Stimulated activated CD4-positive, alpha-beta T cell treated with anti-CD3 and anti-CD28 coated beads, Interleukin-12 subunit alpha, Interleukin-12 subunit beta, amount 100 ng/mL, for 48 hours (primary cell): Measurements from ENCODE around the gene MAB21L2.

ENCODE experiments used
- DNase-seq, 3 donors: peaks; one replicate each; pipeline ENCODE4 v3.0.0-alpha.2; 2020; ENCODE audit warnings: low read depth in 2 of 3, low spot score in 1 of 3

The MAB21L2 gene

DNA sequence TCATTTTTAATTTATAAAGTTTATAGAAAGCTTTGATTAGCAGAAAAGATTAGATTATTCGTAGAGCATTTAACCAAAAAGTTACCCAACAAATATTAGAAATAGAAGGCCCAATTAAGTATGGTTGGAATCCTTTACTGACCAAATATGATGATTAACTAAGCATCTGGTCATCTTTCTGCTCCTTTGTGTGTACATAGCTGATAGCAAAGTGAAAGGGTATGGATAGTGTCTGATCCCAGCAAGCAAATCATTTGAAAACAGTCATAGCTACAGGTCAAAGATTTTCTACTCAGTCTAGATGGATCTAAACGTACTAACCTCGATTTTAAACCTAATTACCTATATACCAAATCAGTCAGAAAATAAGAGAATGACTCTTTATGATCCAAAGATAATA is 7.3 kb upstream of the MAB21L2 start:
- DNase-seq = no peak

DNA sequence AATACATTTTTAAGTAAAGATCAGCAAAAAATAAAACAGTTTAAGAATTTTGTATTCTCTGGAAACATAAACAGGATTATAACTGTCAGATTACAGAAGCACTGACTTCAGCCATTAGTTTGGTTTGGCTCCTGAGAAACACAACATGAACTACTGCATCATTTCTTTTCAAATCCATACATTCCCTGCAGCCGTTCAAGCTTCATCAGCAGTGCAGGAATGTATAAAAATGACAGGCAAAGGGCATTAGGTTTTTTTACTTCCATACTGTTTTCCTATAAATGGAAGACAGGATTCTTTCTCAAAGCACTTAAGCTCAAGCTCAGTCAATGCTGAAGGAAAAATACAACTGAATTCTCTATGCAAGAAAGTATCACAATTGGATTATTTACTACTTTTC is 4.2 kb upstream of the MAB21L2 start:
- no peak for DNase-seq

DNA sequence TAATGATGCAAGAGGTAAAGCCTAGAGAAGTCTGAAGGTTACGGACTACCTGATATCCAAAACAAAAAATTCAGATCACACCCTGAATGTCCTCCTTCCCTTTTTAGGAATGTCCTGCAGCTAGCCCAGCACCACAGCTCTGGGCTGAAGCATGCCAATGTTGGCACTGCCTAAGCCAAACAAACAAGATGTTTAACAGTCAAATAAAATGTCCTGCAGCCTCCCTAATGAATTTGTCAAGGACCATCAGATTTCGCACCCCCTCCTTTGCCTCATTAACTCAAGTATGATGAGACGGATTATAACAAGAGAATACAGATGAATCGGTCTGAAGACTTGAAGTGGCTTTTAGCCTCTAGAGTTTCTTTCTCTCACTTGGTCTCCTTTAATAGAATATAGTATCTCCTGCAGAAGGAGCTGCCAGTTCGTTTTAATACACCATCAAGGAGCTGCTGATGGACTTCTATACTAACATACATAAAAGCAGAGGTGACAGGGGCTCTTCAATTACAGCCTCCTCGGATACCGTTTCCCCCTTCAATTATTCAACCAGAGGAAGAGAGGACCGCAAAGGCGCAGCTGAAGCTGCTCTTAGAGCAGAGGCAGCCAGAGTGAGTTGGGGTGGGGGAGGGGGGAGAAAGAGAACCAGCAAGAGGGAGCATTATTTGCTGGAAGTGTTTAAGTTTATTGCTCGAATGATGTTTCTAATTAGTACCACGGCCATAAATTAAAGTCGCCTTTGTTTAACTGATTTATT is 3.0 kb upstream of the MAB21L2 start:
- no peak for DNase-seq

DNA sequence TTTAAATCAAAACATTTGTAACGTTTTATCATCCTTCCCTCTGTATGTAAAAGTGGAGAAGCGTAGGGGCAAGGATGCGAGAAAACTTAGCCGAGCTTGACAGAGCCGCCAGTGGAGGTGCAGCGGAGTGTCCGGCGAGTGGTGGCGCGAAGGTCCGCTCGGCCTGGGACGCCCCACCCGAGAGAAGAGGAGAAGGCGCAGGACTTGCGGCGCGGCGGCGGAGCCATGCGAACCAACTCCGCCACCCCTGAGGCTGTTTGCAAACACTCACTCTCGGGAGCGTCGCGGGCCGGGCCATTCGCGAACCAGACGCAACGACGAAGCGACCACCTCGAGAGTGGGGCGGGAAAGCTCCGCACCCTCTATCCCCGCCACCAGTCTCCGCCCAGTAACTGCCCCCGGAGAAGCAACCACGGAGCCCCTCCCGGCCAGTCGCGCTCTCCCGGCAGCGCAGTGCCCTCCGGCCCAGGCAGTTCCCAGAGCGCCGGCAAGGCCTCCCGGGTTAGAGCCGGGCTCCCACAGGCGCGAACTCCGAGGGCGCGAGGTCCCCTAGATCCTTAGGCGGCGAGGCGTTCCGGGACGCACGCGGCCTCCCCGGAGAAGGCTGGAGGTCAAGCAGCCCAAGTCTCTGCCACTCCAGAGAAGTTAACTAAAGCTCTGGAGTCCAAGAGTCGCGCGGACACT is 2.3 kb upstream of the MAB21L2 start:
- no peak for DNase-seq

DNA sequence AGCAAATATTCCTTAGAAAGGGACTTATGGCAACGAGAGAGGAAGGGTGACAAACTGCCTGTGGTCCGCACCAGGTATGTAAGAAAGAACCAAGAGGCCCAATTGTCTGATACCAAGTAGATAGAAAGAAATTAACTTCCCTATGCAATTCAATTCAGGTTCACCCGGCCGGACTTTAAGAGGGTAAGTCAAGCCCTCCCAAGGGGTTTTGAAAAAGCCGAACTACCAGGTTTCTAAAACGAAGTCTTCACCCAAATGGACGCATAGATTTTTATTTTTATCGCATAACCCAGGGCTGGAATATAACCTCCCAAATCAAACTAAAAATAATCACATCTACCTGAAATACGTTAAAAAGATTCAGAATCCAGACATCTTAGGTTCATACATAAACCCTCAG is 1.6 kb upstream of the MAB21L2 start:
- no peak for DNase-seq

DNA sequence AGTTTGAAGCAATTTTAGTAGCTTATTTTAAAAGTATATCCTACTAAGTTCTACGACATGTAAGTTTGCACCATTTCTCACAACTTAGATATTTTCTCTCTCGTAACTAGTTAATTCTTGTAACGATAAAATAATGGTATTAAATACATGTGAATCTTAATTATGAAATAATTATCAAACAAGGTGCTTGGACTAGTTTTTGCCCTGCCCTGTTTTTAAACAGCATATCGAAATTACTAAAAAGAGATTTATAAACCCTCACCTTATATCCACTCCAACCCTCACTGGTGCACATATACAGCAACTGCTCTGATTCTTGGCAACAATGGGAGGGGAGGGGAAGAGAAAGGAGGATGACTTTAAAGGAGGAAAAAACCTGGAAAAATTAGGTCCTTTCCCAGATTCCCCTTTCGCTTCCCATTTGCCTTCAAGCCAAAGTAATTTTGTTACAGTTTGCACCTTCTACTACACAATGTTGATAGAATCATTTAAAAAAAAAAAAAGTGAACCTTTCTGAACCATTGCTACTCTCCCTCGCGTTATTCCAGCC is 820 bp upstream of the MAB21L2 start:
- DNase-seq = no peak

DNA sequence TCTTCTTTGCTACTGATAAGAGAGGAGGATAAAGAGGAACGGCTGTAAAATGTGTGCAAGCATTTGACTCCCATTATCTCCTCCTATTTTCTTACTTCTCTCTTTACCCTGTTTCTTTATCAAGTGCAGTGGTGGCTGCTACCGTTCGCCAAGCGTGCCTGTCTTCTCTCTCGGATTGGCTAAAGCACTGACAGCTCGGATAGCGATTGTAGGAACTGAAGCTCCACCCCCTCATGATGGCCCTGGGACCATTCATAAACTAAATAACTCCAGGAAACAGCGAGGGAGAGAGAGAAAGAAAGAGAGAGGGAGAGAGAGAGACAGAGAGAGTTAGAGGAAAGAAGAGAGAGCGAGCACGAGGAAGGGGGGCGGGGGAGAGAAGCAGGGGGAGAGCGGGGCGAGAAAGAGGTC is 305 bp upstream of the MAB21L2 start:
- DNase-seq = no peak

DNA sequence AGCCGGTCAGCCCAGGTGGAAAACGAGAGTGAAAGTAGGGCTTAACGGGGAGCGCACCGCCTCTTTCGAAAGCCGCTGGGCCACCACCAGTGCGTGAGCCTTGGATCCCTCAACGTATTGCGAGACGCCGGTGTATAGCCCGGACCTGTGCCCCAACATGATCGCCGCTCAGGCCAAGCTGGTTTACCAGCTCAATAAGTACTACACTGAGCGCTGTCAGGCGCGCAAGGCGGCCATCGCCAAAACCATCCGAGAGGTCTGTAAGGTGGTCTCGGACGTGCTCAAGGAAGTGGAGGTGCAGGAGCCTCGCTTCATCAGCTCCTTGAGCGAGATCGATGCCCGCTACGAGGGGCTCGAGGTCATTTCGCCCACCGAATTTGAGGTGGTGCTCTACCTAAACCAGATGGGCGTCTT is 929 bp downstream of the MAB21L2 start:
- no peak for DNase-seq

DNA sequence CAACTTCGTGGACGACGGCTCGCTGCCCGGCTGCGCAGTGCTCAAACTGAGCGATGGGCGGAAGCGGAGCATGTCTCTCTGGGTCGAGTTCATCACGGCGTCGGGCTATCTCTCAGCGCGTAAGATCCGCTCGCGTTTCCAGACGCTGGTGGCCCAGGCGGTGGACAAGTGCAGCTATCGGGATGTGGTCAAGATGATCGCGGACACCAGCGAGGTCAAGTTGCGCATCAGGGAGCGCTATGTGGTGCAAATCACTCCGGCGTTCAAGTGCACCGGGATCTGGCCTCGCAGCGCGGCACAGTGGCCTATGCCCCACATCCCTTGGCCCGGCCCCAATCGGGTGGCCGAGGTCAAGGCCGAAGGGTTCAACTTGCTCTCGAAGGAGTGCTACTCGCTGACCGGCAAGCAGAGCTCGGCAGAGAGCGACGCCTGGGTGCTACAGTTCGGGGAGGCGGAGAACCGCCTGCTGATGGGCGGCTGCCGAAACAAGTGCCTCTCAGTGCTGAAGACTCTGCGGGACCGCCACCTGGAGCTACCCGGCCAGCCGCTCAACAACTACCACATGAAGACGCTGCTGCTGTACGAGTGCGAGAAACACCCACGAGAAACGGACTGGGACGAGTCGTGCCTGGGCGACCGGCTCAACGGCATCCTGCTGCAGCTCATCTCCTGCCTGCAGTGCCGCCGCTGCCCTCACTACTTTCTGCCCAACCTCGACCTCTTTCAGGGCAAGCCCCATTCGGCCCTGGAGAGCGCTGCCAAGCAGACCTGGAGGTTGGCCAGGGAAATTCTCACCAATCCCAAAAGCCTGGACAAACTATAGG is 1.5 kb downstream of the MAB21L2 start:
- DNase-seq = no peak

DNA sequence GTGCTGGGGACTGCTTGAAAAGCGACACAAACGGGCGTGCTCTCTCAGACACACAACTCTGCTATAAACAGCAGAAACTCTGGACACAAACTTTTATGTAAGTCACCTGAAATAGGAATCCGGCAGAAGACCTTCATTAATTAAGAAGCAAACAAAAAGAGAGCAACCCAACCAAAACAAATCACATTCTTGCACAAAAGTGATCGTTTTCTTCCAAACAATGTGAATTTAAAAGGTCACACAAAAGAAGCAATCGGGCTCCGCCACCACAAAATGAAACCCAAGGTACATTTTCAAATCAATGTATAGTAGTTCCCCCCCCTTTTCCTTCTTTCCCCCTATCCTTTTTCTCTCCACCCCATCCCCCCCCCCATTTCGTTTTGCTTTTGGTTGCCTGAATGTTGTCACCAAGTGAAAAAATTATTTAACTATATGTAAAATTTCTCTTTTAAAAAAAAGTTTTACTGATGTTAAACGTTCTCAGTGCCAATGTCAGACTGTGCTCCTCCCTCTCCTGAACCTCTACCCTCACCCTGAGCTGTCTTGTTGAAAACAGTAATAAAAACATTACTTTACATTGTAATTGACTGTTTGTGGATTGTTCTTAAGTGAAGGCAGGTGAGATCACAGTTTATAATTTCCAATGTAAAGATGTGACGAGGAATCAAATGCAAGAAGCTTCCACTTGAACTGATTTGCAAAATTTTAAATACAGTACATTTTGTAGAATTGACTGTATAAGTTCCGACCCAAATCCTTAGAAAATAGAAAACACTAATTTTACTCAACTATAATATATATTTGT is 2.4 kb downstream of the MAB21L2 start:
- no peak for DNase-seq

DNA sequence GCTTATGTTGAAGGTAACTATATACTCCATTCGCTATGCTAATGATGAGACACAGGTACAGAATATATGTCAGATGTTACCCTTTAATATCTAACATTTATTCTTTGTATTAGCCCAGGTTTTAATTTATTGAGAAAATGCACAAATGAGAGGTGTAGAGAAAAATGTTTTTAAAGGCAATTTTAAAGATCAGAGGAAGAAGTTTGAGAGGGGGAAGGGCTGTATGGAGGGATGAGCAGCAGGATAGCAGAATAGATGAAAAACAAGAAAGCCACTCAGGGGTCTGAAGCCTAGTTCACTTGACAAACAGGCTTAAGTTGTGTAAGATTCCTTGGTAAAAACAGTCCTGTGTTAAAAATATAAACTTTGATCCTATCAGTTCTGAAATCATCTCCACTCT is 3.7 kb downstream of the MAB21L2 start:
- no peak for DNase-seq

DNA sequence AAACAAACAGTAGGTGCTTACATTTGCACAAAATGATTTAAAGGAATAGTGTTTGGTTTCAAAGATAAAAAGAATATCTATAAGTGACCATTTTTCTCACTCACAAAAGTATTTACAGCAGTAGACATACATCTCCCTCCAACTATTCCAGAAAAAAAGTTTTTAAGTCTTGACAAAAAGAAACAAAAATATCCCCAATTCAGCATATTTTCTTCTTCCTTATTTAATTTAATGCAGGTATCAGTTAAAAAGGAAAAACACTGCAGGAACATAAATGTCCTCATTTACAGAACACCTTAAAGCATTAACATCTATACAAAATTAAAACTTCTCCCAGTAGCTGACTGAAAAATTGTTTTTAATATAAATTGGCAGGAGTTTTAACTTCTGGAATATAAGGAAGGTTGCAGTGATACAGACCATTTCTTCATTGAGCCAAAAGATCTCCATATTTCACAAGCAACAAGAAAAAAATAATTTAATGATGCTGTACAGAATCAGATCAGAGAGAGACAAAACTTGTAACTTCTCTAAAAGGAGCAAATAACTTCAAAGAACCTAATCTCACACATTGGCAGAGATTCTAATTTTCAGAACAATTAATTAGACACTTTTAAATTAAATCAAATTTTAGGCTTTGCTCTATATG is 4.3 kb downstream of the MAB21L2 start:
- DNase-seq = no peak

DNA sequence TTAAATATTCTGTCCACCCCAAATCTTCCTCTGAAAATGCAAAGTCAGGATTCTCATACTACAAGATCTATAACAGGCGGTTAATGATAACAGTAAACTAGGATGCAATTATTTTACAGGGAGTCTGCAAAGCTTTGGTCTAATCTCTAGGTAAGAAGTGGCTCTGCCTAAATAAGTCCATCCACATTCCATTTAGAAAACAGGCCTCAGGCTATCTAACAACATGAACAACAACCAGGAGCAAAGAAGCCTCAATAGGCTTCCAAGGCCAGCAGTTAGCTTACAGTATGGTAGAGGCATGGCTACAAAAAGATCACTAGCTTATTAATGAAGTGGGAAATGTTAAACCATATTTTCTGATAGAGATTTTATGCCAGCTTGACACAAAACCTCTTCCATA is 6.4 kb downstream of the MAB21L2 start:
- no peak for DNase-seq

DNA sequence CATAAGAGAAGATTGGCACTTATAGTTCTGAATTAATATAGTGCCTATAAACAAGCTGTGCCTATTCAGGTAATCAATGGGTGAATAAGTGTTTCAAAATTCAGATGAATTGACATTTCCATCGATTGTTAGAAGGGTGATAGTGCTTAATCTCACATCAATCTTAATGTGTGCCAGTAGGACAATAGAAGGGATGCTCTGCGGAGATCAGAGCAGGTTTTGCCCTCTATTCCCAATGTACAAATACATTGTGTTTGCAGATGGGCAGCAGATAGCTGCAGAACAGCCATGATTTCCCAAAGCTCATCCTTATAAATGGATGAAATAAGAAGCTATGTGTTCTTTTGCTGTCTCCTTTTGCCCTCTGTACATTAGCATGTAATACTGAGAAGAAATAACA is 7.2 kb downstream of the MAB21L2 start:
- DNase-seq = no peak

DNA sequence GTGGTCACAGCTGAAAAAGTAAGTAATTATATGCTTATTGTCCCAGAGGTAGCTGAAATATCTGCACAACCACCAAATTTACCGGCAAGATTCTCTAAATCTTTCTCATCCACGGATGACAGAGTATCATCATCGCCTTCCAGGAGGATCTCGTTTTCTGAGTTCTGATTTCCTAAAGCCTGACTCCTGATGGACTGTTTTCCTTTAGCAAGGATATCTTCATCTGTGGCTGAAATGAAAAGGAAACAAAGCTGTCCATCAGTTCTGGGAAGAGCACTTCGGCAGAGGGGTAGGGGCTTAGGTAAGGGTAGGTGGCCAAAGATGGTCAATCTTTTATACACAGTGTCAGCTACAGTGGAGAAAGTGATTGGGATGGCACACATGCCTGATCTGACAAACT is 8.7 kb downstream of the MAB21L2 start:
- DNase-seq = no peak

DNA sequence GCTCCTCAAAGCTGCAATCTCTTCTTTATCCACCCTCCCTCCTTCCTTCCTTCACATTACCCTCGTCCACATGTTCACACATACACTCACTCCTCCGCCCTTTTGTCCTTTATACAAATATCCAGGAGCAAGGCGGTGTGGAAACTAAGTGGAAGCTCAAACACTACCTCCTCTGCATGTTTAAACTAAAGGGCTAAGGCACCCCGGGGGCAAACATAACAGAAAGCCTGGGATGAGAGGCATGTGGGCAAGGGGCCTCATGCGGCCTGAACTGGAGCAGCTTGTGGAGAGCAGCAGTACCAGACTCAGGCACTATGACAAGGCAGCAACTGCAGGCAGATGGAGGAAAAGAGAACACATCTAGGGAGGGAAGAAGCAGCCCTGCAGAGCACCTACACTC is 9.5 kb downstream of the MAB21L2 start:
- DNase-seq = no peak

DNA sequence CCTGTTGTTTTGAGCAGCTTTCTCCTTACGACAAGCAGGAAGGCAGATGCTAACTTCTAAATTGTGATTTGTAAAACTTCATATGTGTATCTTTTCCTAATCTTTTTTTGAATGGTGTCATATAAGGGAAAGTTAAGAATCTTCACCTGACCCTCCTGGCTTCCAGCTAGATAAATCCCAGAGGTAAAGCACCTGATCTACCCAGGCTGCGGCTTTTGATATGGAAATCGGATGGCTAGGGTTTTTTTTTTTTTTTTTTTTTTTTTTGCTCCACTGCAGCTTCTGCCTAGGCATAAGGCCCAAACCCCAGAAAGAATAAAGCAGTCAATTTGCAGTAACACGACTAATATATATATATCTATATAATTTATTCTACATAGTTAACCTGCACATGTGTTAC is 10.0 kb downstream of the MAB21L2 start:
- no peak for DNase-seq

DNA sequence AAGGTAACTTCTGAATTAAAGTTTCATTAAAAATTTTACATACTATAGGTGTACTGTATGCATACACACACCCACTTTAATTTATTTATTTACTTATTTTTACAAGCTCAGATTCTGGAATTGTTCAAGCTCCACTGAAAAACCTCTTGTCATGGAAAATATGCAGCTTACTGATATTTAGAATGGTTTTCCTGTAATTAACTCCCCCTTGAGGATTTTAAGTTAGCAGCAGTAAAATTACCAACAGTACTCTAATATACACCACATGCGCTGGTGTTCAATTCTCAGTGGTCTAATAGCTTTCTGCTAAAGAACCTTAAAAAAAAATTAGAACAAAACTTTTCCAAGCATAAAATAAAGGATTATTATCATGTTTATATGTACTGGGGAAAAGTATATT is 12.0 kb downstream of the MAB21L2 start:
- DNase-seq = no peak

DNA sequence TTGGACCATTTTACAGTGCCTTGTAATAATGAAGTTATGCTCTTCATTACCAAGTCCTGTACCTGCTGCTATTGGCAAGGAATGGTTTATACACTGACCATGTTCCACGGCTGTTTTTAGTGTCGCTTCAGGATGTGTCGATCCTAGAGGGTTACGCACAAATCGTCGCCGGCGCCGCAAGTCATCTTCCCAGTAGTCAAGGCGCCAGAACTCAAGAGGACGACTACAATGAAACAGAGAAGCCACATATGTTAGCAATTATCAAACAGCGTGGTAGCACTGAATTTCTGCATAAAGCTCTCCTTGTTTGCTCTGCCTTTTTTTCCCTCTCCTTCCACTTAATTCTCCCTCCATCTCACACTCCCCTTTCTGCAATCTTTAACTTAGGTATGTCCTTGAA is 17.0 kb downstream of the MAB21L2 start:
- no peak for DNase-seq

DNA sequence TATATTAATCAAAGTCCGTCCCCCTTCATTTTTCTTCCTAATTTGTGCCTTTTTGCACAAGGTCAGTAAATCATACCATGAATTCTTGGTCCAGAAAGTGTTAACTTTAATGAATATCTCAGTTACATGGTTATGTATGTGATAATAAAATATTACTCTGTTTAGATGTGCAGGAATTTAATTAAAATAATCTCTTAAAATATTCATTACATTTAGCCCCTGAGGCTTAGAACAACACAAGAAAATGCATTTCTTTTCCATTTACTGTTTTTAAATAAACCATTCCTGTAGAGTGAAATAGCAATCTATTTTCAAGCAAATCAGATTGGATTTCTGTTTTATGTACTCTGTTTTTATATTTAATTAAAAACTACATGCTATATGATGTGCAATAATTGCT is 17.6 kb downstream of the MAB21L2 start:
- no peak for DNase-seq
